K562 (cell line): ENCODE results near the gene CDX1. TPM values are rescaled to one million over a fixed set of nuclear protein-coding genes. Genes with fewer than 3 reads are reported as not detected.

Experiments used
- ATAC-seq: fragments of 200-7000 bp; cut with Tn5 transposase; 3 replicates; pipeline ENCODE4 v1.9.1; 2020; ENCODE audit warnings: moderate library complexity
- BruUV-seq: library from RNA; stranded (reverse); fragments of 400-500 nt; replicated peaks from 2 replicates; lab custom pipeline; 2021; lab: Mats Ljungman, UMichigan
- CTCF ChIA-PET: fragments of 300-600 bp; formaldehyde crosslinking; extraction: SDS; loops from one replicate; lab custom pipeline; 2021; ENCODE audit warnings: low intra/inter-chr PET ratio; lab: Yijun Ruan, JAX
- POLR2A ChIA-PET: fragments of 300-600, 350-650 bp; sonication (Branson Sonifier 250); formaldehyde crosslinking; extraction: SDS; loops from one replicate; lab custom pipeline; 2021; ENCODE audit warnings: antibody characterized with exemption, inconsistent platforms; lab: Yijun Ruan, JAX
- DNase-seq, 4 experiments: peaks; one replicate each; pipeline versions ENCODE4 v3.0.0 to v3.0.0-alpha.2; 2011 to 2018; ENCODE audit warnings: low spot score in 3 of 4, mixed read lengths in 3 of 4; ENCODE audit errors: extremely low read depth in 1 of 4
- FAIRE-seq: peaks from 2 replicates; lab custom pipeline; 2011; peaks lifted over from hg19 to GRCh38; lab: Jason Lieb, UNC
- H2AFZ ChIP-seq: 2 replicates; pipeline ENCODE4 v1.6.0; 2011; ENCODE audit warnings: low read depth, low read length, control low read depth, inconsistent platforms
- H3K27ac ChIP-seq: fragments of 200-600 bp; 3 replicates; pipeline ENCODE4 v1.8.0; 2011; ENCODE audit warnings: low read depth, mild to moderate bottlenecking, control low read depth, inconsistent platforms, low read length, moderate library complexity, mixed read lengths; ENCODE audit errors: extremely low read depth
- H3K27me3 ChIP-seq, 2 experiments: fragments of 300-600 bp in 1 of 2; 2 replicates in 1 of 2; 3 replicates in 1 of 2; pipeline versions ENCODE4 v1.6.0 to v1.8.0; 2011; ENCODE audit warnings: inconsistent platforms in 2 of 2, low read length in 2 of 2, mild to moderate bottlenecking in 1 of 2, mixed read lengths in 1 of 2, moderate library complexity in 1 of 2; ENCODE audit not compliant: control insufficient read depth in 2 of 2, insufficient read depth in 2 of 2
- H3K36me3 ChIP-seq: fragments of 300-600 bp; 3 replicates; pipeline ENCODE4 v1.8.0; 2011; ENCODE audit warnings: mild to moderate bottlenecking, low read length, inconsistent platforms; ENCODE audit not compliant: control insufficient read depth, insufficient read depth
- H3K4me1 ChIP-seq, 2 experiments: fragments of 200-600 bp in 1 of 2; replicated peaks in 1 of 2; 2 replicates in 1 of 2; 3 replicates in 1 of 2; pipeline versions ENCODE4 v1.5.1 to v1.8.0; 2011; ENCODE audit warnings: inconsistent platforms in 2 of 2, low read length in 2 of 2, mild to moderate bottlenecking in 1 of 2, mixed read lengths in 1 of 2, moderate library complexity in 1 of 2; ENCODE audit not compliant: control insufficient read depth in 2 of 2, insufficient read depth in 2 of 2
- H3K4me2 ChIP-seq: 2 replicates; pipeline ENCODE4 v1.6.1; 2011; ENCODE audit warnings: low read length, control low read depth, inconsistent platforms, mixed read lengths; ENCODE audit not compliant: insufficient read depth
- H3K4me3 ChIP-seq: fragments of 200-600 bp; sonication (generic), shearing (Covaris generic); 2 replicates; pipeline ENCODE4 v1.5.1; 2016; ENCODE audit warnings: control low read depth, inconsistent platforms
- H3K79me2 ChIP-seq: fragments of 200-600 bp; 3 replicates; pipeline ENCODE4 v1.8.0; 2011; ENCODE audit warnings: low read length, inconsistent platforms; ENCODE audit not compliant: control insufficient read depth, insufficient read depth
- H3K9ac ChIP-seq, 2 experiments: 2 replicates each; pipeline versions ENCODE4 v1.6.0 to v1.6.1; 2011; ENCODE audit warnings: low read depth in 2 of 2, low read length in 2 of 2, control low read depth in 1 of 2, inconsistent platforms in 1 of 2, mild to moderate bottlenecking in 1 of 2, mixed read lengths in 1 of 2; ENCODE audit not compliant: insufficient read depth in 1 of 2
- H3K9me1 ChIP-seq: one replicate; pipeline ENCODE4 v1.6.0; 2011; ENCODE audit warnings: inconsistent platforms, mild to moderate bottlenecking, low read length, moderate library complexity; ENCODE audit not compliant: control insufficient read depth, insufficient read depth
- H3K9me3 ChIP-seq: replicated peaks from 2 replicates; pipeline ENCODE4 v1.5.1; 2011; ENCODE audit warnings: low read depth, low read length, inconsistent platforms; ENCODE audit not compliant: control insufficient read depth, insufficient read depth
- H4K20me1 ChIP-seq: replicated peaks from 2 replicates; pipeline ENCODE4 v1.6.1; 2011; ENCODE audit warnings: low read length, inconsistent platforms, mixed read lengths; ENCODE audit not compliant: control insufficient read depth, insufficient read depth
- BDP1 ChIP-seq: IDR thresholded peaks from 3 replicates; pipeline ENCODE4 v1.6.1; 2011; ENCODE audit not compliant: insufficient read length, insufficient read depth
- CBX2 ChIP-seq: fragments of 200-600 bp; sonication (generic); IDR thresholded peaks from one replicate; pipeline ENCODE4 v1.6.1; 2012; ENCODE audit warnings: mild to moderate bottlenecking, low read length, inconsistent platforms; ENCODE audit not compliant: insufficient read depth, poor library complexity, severe bottlenecking
- HDAC2 ChIP-seq: fragments of 450-650 bp; IDR thresholded peaks from 2 replicates; pipeline ENCODE4 v1.6.1; 2016; ENCODE audit warnings: mild to moderate bottlenecking
- HDGF ChIP-seq: fragments of 450-650 bp; IDR thresholded peaks from 2 replicates; pipeline ENCODE4 v1.6.1; 2016
- PCBP1 ChIP-seq: fragments of 200-400 bp; formaldehyde crosslinking; IDR thresholded peaks from 2 replicates; pipeline ENCODE4 v1.6.1; 2018; ENCODE audit warnings: mild to moderate bottlenecking, low read depth, low read length; ENCODE audit not compliant: poor library complexity, severe bottlenecking
- RBBP5 ChIP-seq: fragments of 200-600 bp; sonication (generic); IDR thresholded peaks from 2 replicates; pipeline ENCODE4 v1.6.1; 2012; ENCODE audit warnings: borderline replicate concordance, mild to moderate bottlenecking, low read length, control low read depth, inconsistent platforms; ENCODE audit not compliant: insufficient read depth, poor library complexity, severe bottlenecking
- SRSF9 ChIP-seq: fragments of 200-400 bp; formaldehyde crosslinking; IDR thresholded peaks from 2 replicates; pipeline ENCODE4 v1.6.1; 2017; ENCODE audit warnings: low read depth, low read length, borderline replicate concordance
- WHSC1 ChIP-seq: IDR thresholded peaks from one replicate; pipeline ENCODE4 v1.6.1; 2012; ENCODE audit warnings: low read length, control low read depth, inconsistent platforms
- ZFP36 ChIP-seq: fragments of 150-350 bp; IDR thresholded peaks from 2 replicates; pipeline ENCODE4 v1.6.1; 2018; ENCODE audit warnings: low read length, low read depth; ENCODE audit not compliant: partially characterized antibody
- WGBS: fragments of 100-300 bp; shearing (Covaris generic); methylation state at CpG from one replicate; pipeline ENCODE4 v1.1.6; 2016; ENCODE audit warnings: low coverage, mixed read lengths; ENCODE audit not compliant: insufficient coverage; ENCODE audit errors: missing lambda C conversion rate; 5-methylcytosine and 5-hydroxymethylcytosine counted together
- in situ Hi-C: fragments of 300-500 bp; cut with MboI; formaldehyde crosslinking; loops from 4 replicates; pipeline ENCODE4 v1.15.0; 2018; ENCODE audit warnings: inconsistent platforms, mixed read lengths
- intact Hi-C: fragments of 100-400 bp; cut with micrococcal nuclease; formaldehyde crosslinking; loops from 2 replicates; pipeline ENCODE4 v1.14.2; 2022
- polyA plus RNA-seq, 8 experiments: library from polyadenylated mRNA; depleted of rRNA in 4 of 8; stranded (reverse) in 5 of 8; unstranded in 3 of 8; fragments of >200 nt; fragmentation: Nextera tagmentation in 2 of 8; fragmentation: Illumina TruSeq in 1 of 8; extraction: Ambion mirVana in 2 of 8; extraction: Trizol in 1 of 8; gene quantifications; 2 replicates each; pipeline versions ENCODE4 v1.2.1 to v1.2.3, GENCODE V29; 2011 to 2014; ENCODE audit warnings: inconsistent platforms in 1 of 8, missing spikeins in 1 of 8
- total RNA-seq, 7 experiments: library from RNA; depleted of rRNA in 6 of 7; stranded (reverse); fragments of >200 nt in 6 of 7; fragmentation: Illumina TruSeq in 2 of 7; extraction: Trizol in 2 of 7; gene quantifications; 2 replicates each; pipeline versions ENCODE4 v1.2.1 to v1.2.3, GENCODE V29; 2011 to 2021; ENCODE audit warnings: low replicate concordance in 1 of 7

The CDX1 gene
- total and polyA plus RNA-seq, 9 of the 15 experiments (the other 6 are each of a cell fraction or from before 2014, with no cell fraction given): 0.06 to 0.16 TPM; not detected in 7

- TF ChIP-seq WHSC1 (no peak), PCBP1 (no peak), CBX2 (no peak), SRSF9 (no peak)
- TF ChIP-seq, all 486 proteins: peak for 0
Observed at GRCh38 chr5:150222906-150223305, 56.3 kb downstream of the CDX1 start (continued).

GRCh38 chr5:150223474-150223873 lies 56.9 kb downstream of the CDX1 start:
- no peak overlapping the region for H3K9ac ChIP-seq
- H3K9me3 ChIP-seq: no peaks in the 10 kb centered on the region
- ChIA-PET POLR2A (interaction anchor here (0.7 to 1.2 kb wide), 3 partner anchors 9 to 89 kb away, joined by 3 to 5 read pairs (median 3); no protein-coding TSS in a partner anchor), CTCF (no interaction called here)
- DNase-seq (no peak), FAIRE-seq (no peak), ATAC-seq (no peak)
- no peak overlapping the region for H3K4me3 ChIP-seq
- H3K36me3 ChIP-seq: no peaks in the 10 kb centered on the region
- no peaks in the 10 kb centered on the region for H3K4me1 ChIP-seq
- H4K20me1 ChIP-seq: peaks cover 8% of the 10 kb centered on the region; the same call in 1 of the 2 replicates
- H3K27ac ChIP-seq: no peak overlapping the region
- peaks cover 13 to 38% of the 10 kb centered on the region in 2 experiments; a peak in 4 of 5 replicates for H3K27me3 ChIP-seq
- H3K79me2 ChIP-seq: no peaks in the 10 kb centered on the region
- no peaks in the 10 kb centered on the region for H3K9me1 ChIP-seq
- intact Hi-C loops: no loop called here
- in situ Hi-C loops: loop anchor here (5.0 kb wide), 1 partner anchor 96 kb away; no protein-coding TSS in a partner anchor
- H2AFZ ChIP-seq: no peak overlapping the region
- WGBS: 33% methylated on average over 7 of the region's 7 CpGs
- H3K4me2 ChIP-seq: no peak overlapping the region
- TF ChIP-seq HDAC2 (no peak), ZFP36 (peak; percentile 50), HDGF (no peak), RBBP5 (no peak), BDP1 (no peak)
- BruUV-seq: no TSS peak
